ENCODE measurements around the gene DLK2. TPM values are rescaled to one million over a fixed set of nuclear protein-coding genes. Genes with fewer than 3 reads are reported as not detected.
A peak's percentile ranks its signal among the peaks of the same experiment; 100 is the strongest.

Gene DLK2
- total and polyA plus RNA-seq, 2 of the 13 experiments (the other 11 are each of a cell fraction or from before 2014, with no cell fraction given), result 1.2 to 3.8 TPM

DNA sequence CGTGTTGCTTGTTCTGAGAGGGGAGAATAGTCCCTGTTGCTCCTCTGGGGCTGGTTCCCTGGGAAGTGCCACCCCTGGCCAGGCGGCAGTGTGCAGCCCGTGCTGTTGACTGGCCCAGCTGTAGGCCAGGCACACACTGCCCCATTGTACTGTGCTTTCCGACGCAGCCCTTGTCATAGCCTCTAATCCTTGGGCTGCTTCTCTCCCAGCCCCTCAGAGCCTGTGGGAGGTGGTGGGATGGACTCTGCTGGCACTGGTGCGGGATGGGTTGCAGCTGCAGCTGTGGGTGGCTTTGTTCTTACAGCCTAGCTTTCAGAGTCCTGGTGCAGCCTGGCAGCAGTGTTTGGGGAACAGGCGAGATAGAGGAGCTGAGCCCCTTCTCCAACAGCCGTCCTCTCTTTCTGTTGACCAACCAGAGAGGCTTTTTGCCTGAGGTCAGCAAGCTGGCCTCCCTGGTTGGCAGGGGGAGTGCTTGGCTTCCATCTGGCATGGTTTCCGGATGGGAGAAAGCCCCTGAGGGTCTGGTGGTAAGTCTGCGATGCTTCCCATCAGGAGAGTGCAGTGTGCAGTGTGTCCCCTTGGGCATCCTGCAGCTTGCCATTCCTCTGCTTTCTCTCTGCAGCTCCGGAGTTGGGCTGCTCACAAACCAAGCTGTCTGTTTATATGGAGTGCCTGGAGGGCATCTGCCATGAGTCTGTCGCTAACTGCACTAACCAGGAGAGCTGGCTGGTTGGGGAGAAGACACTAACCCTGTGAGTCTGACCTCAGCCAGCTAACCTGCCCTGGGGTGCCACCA is 34.1 kb upstream of the DLK2 start (continued):
- 0 out of 2 replicates have a peak, but pooled peaks have one; percentile 12 for TF ChIP-seq ZNF281 (CRISPR knock-in tag; IDR thresholded peaks at IDR 0.05; ENCODE audit: borderline replicate concordance)
- TF ChIP-seq ZNF605 (CRISPR knock-in tag; IDR thresholded peaks at IDR 0.05), result no peak
- 0 out of 2 replicates have a peak, but pooled peaks have one; percentile 24 for TF ChIP-seq ZNF12 (CRISPR knock-in tag; IDR thresholded peaks at IDR 0.05)
- no peak for TF ChIP-seq FOXA1 (IDR thresholded peaks at IDR 0.05)
- TF ChIP-seq FOXA1 (CRISPR knock-in tag; IDR thresholded peaks at IDR 0.05), result peak; percentile 53; the same call in 1 of the 2 replicates
- TF ChIP-seq ASH2L (IDR thresholded peaks at IDR 0.05; ENCODE audit: insufficient read length, low read depth, low read length), result no peak
- no peak for TF ChIP-seq MTA1 (CRISPR knock-in tag; IDR thresholded peaks at IDR 0.05; ENCODE audit: borderline replicate concordance)
- no peak for TF ChIP-seq FOSL2 (CRISPR knock-in tag; IDR thresholded peaks at IDR 0.05)
- TF ChIP-seq THRA (CRISPR knock-in tag; IDR thresholded peaks at IDR 0.05; ENCODE audit: borderline replicate concordance), result no peak
- no peak for TF ChIP-seq ZC3H4 (CRISPR knock-in tag; IDR thresholded peaks at IDR 0.05; ENCODE audit: borderline replicate concordance)
- TF ChIP-seq, protein P1, sequence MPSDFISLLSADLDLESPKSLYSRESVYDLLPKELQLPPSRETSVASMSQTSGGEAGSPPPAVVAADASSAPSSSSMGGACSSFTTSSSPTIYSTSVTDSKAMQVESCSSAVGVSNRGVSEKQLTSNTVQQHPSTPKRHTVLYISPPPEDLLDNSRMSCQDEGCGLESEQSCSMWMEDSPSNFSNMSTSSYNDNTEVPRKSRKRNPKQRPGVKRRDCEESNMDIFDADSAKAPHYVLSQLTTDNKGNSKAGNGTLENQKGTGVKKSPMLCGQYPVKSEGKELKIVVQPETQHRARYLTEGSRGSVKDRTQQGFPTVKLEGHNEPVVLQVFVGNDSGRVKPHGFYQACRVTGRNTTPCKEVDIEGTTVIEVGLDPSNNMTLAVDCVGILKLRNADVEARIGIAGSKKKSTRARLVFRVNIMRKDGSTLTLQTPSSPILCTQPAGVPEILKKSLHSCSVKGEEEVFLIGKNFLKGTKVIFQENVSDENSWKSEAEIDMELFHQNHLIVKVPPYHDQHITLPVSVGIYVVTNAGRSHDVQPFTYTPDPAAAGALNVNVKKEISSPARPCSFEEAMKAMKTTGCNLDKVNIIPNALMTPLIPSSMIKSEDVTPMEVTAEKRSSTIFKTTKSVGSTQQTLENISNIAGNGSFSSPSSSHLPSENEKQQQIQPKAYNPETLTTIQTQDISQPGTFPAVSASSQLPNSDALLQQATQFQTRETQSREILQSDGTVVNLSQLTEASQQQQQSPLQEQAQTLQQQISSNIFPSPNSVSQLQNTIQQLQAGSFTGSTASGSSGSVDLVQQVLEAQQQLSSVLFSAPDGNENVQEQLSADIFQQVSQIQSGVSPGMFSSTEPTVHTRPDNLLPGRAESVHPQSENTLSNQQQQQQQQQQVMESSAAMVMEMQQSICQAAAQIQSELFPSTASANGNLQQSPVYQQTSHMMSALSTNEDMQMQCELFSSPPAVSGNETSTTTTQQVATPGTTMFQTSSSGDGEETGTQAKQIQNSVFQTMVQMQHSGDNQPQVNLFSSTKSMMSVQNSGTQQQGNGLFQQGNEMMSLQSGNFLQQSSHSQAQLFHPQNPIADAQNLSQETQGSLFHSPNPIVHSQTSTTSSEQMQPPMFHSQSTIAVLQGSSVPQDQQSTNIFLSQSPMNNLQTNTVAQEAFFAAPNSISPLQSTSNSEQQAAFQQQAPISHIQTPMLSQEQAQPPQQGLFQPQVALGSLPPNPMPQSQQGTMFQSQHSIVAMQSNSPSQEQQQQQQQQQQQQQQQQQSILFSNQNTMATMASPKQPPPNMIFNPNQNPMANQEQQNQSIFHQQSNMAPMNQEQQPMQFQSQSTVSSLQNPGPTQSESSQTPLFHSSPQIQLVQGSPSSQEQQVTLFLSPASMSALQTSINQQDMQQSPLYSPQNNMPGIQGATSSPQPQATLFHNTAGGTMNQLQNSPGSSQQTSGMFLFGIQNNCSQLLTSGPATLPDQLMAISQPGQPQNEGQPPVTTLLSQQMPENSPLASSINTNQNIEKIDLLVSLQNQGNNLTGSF (CRISPR knock-in tag; IDR thresholded peaks at IDR 0.05), result no peak
- no peak for TF ChIP-seq DDIT3 (CRISPR knock-in tag; IDR thresholded peaks at IDR 0.05)
- TF ChIP-seq MAZ (IDR thresholded peaks at IDR 0.05; ENCODE audit: borderline replicate concordance, low read depth, low read length), result no peak
- TF ChIP-seq MAZ (CRISPR knock-in tag; IDR thresholded peaks at IDR 0.05; ENCODE audit: low read depth), result no peak
- no peak for TF ChIP-seq ZNF34 (CRISPR knock-in tag; IDR thresholded peaks at IDR 0.05; ENCODE audit: borderline replicate concordance)
- peak; percentile 3 for TF ChIP-seq SRSF1 (optimal IDR thresholded peaks at IDR 0.05; ENCODE audit: low read depth, low read length)
